Mesendoderm (in vitro differentiated cells): ENCODE measurements around the gene MEN1.

Experiments
- DNase-seq: peaks from one replicate; pipeline ENCODE4 v3.0.0; 2013
- H2AK5ac ChIP-seq: 2 replicates; pipeline ENCODE4 v1.6.1; 2013; ENCODE audit warnings: low read length, inconsistent platforms
- H2BK120ac ChIP-seq: 2 replicates; pipeline ENCODE4 v1.6.1; 2013; ENCODE audit warnings: low read depth, mild to moderate bottlenecking, low read length, moderate library complexity, mixed read lengths
- H2BK15ac ChIP-seq: replicated peaks from 2 replicates; pipeline ENCODE4 v1.6.1; 2013; ENCODE audit warnings: low read depth, mild to moderate bottlenecking, moderate library complexity
- H2BK5ac ChIP-seq: 2 replicates; pipeline ENCODE4 v1.6.1; 2013; ENCODE audit warnings: low read length, inconsistent platforms
- H3K18ac ChIP-seq: 2 replicates; pipeline ENCODE4 v1.6.1; 2013; ENCODE audit warnings: mild to moderate bottlenecking, low read length, mixed read lengths
- H3K23ac ChIP-seq: one replicate; pipeline ENCODE4 v1.6.1; 2013; ENCODE audit warnings: low read length
- H3K27ac ChIP-seq: 2 replicates; pipeline ENCODE4 v1.5.1; 2013; ENCODE audit warnings: low read depth, mild to moderate bottlenecking, inconsistent platforms, low read length, moderate library complexity
- H3K27me3 ChIP-seq: 2 replicates; pipeline ENCODE4 v1.6.1; 2013; ENCODE audit warnings: low read length, control low read depth, mild to moderate bottlenecking, inconsistent platforms; ENCODE audit not compliant: insufficient read depth, poor library complexity
- H3K36me3 ChIP-seq: 2 replicates; pipeline ENCODE4 v1.6.1; 2013; ENCODE audit warnings: low read length, inconsistent platforms; ENCODE audit not compliant: control insufficient read depth, insufficient read depth
- H3K4ac ChIP-seq: one replicate; pipeline ENCODE4 v1.6.1; 2013; ENCODE audit warnings: low read depth, mild to moderate bottlenecking, low read length, moderate library complexity
- H3K4me1 ChIP-seq: 2 replicates; pipeline ENCODE4 v1.6.1; 2013; ENCODE audit warnings: low read depth, low read length, inconsistent platforms; ENCODE audit not compliant: control insufficient read depth
- H3K4me2 ChIP-seq: 2 replicates; pipeline ENCODE4 v1.6.1; 2013; ENCODE audit warnings: low read length
- H3K4me3 ChIP-seq: 2 replicates; pipeline ENCODE4 v1.5.1; 2013; ENCODE audit warnings: mild to moderate bottlenecking, low read length
- H3K56ac ChIP-seq: one replicate; pipeline ENCODE4 v1.6.1; 2013; ENCODE audit warnings: low read length
- H3K79me1 ChIP-seq: 2 replicates; pipeline ENCODE4 v1.6.1; 2013; ENCODE audit warnings: low read length, inconsistent platforms
- H3K79me2 ChIP-seq: 2 replicates; pipeline ENCODE4 v1.6.1; 2013; ENCODE audit warnings: mild to moderate bottlenecking, low read length; ENCODE audit not compliant: control insufficient read depth, insufficient read depth
- H3K9ac ChIP-seq: 2 replicates; pipeline ENCODE4 v1.6.1; 2013; ENCODE audit warnings: low read length, inconsistent platforms
- H4K5ac ChIP-seq: one replicate; pipeline ENCODE4 v1.6.1; 2013; ENCODE audit warnings: low read length
- H4K8ac ChIP-seq: one replicate; pipeline ENCODE4 v1.6.1; 2013; ENCODE audit warnings: low read depth, mild to moderate bottlenecking, control low read depth, low read length, moderate library complexity
- WGBS: extraction: QIAGEN DNeasy Blood & Tissue Kit; methylation state at CpG from one replicate; pipeline ENCODE4 v1.1.7; 2013; ENCODE audit warnings: low lambda C conversion rate, missing lambda C conversion rate; ENCODE audit not compliant: insufficient coverage; ENCODE audit errors: extremely low coverage; 5-methylcytosine and 5-hydroxymethylcytosine counted together

MEN1 gene

DNA sequence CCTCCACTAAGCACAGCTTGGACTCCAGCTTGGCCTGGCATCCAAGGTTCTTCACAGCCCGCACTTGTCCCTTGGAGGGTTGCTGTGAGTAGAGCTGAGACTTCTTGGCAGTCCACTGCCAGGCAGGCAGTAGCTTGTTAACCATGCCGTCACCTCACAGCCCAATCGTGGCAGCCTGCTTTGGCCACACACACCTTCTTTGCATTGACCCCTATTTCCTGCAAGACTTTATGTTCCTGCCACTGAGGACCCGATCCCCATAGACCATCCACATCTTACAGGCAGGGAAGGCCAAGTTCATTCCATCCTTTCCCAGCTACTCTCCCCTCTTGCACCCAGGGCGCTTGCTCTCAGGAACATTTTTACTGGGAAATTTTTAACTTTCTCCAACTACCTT is 48.1 kb downstream of the MEN1 start:
- H3K9ac ChIP-seq = no peak overlapping the region

DNA sequence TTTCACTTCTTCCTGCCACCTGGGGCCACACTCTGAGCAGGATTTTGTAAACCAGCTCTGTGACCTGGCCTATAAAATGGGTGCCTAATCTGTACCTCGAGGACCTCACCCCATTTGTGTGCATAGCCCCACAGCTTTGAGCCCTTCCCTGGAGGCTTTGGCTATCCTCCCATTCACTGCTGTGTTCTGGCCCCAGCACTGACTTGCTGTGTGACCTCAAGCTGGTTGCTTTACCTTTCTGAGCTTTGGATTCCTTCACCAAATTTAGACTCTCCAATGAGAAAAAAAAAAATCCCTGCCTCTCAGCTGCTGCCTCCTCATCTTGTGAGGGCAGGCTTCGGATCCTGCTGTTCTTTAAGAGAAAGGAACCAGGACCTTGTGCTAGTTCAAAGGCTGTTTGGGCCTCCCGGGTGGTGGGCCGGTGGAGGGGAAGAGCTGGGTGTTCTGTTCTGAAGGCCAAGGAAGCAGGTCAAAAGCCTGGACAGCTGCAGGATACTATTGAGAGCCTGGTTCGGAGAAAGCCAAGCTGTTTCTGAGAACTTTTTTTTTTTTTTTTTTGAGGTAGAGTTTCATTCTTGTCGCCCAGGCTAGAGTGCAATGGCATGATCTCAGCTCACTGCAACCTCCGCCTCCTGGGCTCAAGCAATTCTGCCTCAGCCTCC is 49.5 kb downstream of the MEN1 start:
- Histone ChIP-seq H2BK15ac (no peak overlapping the region), H3K4me2 (no peak overlapping the region), H3K79me2 (no peaks in the 10 kb centered on the region), H2AK5ac (no peak overlapping the region), H4K8ac (no peak overlapping the region), H3K4ac (no peak overlapping the region), H3K27ac (no peak overlapping the region), H3K36me3 (peaks cover 17% of the 10 kb centered on the region), H2BK120ac (no peak overlapping the region), H3K18ac (no peak overlapping the region), H3K9ac (no peak overlapping the region), H2BK5ac (no peak overlapping the region), H3K27me3 (no peaks in the 10 kb centered on the region), H3K4me3 (no peak overlapping the region), H3K4me1 (peaks cover 4% of the 10 kb centered on the region), H3K56ac (no peak overlapping the region), H3K23ac (no peak overlapping the region), H3K79me1 (no peaks in the 10 kb centered on the region), H4K5ac (no peak overlapping the region)
- no CpG with 5 or more reads among the region's 7 CpGs for WGBS
- DNase-seq = no peak

More for the DNA sequence above, 48.1 kb downstream of the MEN1 start:
- H3K4me1 ChIP-seq = peaks cover 4% of the 10 kb centered on the region
- H3K79me1 ChIP-seq = peaks cover 7% of the 10 kb centered on the region
- H3K79me2 ChIP-seq = peaks cover 4% of the 10 kb centered on the region
- H3K56ac ChIP-seq = no peak overlapping the region
- no peak overlapping the region for H3K18ac ChIP-seq
- H4K8ac ChIP-seq = no peak overlapping the region
- H3K27ac ChIP-seq = no peak overlapping the region
- no peak for DNase-seq
- no peak overlapping the region for H2AK5ac ChIP-seq
- no peak overlapping the region for H2BK120ac ChIP-seq
- H3K23ac ChIP-seq = no peak overlapping the region
- H3K4me2 ChIP-seq = no peak overlapping the region
- no CpG with 5 or more reads among the region's 5 CpGs for WGBS
- H3K4ac ChIP-seq = no peak overlapping the region
- H2BK5ac ChIP-seq = no peak overlapping the region
- H4K5ac ChIP-seq = no peak overlapping the region
- no peak overlapping the region for H2BK15ac ChIP-seq
- peaks cover 24% of the 10 kb centered on the region for H3K36me3 ChIP-seq
- H3K4me3 ChIP-seq = no peak overlapping the region
- H3K27me3 ChIP-seq = no peaks in the 10 kb centered on the region

DNA sequence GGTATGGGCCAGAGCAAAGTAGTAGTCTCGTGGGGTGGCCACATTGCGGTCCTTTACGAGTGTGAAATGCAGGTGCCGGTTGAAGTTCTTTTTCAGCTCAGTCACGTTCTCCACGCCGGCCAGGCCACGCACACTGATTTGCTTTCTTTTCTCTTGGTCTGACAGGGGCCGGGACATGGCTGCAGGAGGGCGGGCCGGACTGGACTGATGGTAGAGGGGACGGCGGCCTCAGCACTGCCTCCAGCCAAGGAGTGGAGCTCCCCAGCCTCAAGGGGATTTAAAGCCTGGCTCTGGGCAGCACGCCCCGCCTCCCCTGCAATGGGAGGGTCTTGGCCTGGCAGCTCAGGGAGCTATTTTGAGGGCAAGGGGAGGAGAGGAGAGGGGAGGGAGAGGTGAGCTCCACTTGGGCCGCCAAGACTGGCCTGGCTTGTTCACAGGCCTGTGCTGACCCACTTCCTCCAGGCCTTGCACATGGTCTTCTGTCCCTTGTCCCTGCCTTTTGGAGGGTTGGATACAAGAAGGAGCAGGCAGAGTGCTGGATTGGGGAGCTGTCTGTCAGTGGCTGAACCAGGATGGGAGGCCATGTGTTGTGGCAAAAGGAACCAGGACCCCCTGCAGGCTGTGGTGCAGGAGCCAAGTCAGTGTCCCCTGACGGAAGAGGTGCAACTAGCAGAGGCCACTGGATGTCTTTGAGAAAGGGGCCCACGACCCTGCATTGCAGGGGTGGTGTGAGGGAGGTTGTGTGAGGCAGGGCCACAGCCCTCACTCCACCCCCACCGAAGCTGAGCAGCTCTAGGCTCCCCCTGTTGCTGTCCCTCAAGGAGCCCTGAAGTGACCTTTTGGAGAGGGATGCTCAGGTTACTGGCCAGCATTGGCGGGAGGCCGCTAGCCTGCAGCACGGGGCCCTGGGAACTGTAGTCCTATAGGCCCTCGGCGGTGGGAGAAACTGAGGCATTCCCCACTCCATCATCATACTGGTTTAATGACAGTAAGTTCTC is 50.3 kb downstream of the MEN1 start, which contains the start of gene PYGM:
TSS of gene PYGM (minus strand) at position 253 of the 998 bp plus-strand sequence. CDS start at position 177, 76 bp downstream.
- Histone ChIP-seq H4K5ac (no peak within 1 kb of the TSS), H3K4ac (no peak within 1 kb of the TSS), H3K27me3 (no peaks in the 10 kb centered on the region), H3K9ac (peak within 1 kb of the TSS; percentile 29), H3K79me1 (no peaks in the 10 kb centered on the region), H2BK5ac (no peak within 1 kb of the TSS), H3K18ac (no peak within 1 kb of the TSS), H3K36me3 (peaks cover 14% of the 10 kb centered on the region), H3K4me1 (peaks cover 4% of the 10 kb centered on the region), H3K4me3 (no peak within 1 kb of the TSS), H4K8ac (no peak within 1 kb of the TSS), H3K79me2 (no peaks in the 10 kb centered on the region), H2AK5ac (no peak within 1 kb of the TSS), H3K56ac (peak within 1 kb of the TSS; percentile 49), H2BK120ac (no peak within 1 kb of the TSS), H3K4me2 (no peak within 1 kb of the TSS), H3K27ac (no peak within 1 kb of the TSS), H3K23ac (no peak within 1 kb of the TSS), H2BK15ac (no peak within 1 kb of the TSS)
- WGBS = no CpG with 5 or more reads among the region's 24 CpGs
- DNase-seq = peak; percentile 90

DNA sequence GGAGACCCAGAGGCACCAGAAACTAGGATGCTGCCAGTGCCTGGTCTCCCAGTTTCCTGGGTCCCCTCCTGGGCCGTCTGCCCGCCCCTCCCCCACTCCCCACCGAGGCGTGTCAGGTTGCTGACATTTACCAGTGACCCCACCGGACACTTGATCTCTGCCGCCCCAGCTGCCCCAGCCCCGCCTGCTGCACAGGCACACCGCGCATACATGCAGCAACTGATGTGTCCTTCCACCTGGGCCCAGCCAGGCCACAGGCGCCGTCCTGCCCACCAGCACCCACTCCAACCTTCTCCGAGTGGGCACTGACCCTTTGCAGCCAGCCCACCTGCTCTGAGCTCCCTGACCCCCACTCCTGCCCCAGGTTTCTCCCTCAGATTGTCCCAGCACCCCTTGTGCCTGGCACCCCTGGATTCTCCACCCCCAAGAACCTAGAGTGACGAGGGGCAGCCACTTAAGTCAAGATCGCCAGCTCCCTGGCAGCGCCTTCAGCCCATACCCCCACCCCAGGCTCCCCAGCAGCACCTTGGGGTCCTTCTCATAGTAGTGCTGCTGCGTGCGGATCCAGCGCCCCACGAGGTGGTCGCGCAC is 51.1 kb downstream of the MEN1 start:
- H4K8ac ChIP-seq = no peak overlapping the region
- no peak overlapping the region for H3K9ac ChIP-seq
- H3K4me2 ChIP-seq = no peak overlapping the region
- H3K18ac ChIP-seq = no peak overlapping the region
- peak overlapping the region; percentile 49 for H3K56ac ChIP-seq
- H3K4me1 ChIP-seq = peaks cover 4% of the 10 kb centered on the region
- H2AK5ac ChIP-seq = no peak overlapping the region
- H3K27me3 ChIP-seq = no peaks in the 10 kb centered on the region
- no peaks in the 10 kb centered on the region for H3K79me1 ChIP-seq
- no peaks in the 10 kb centered on the region for H3K79me2 ChIP-seq
- no peak overlapping the region for H3K27ac ChIP-seq
- peaks cover 8% of the 10 kb centered on the region for H3K36me3 ChIP-seq
- no peak overlapping the region for H2BK15ac ChIP-seq
- no peak overlapping the region for H2BK5ac ChIP-seq
- DNase-seq = no peak
- no CpG with 5 or more reads among the region's 21 CpGs for WGBS
- H2BK120ac ChIP-seq = no peak overlapping the region
- H3K4ac ChIP-seq = no peak overlapping the region
- H4K5ac ChIP-seq = no peak overlapping the region
- H3K23ac ChIP-seq = no peak overlapping the region
- no peak overlapping the region for H3K4me3 ChIP-seq

DNA sequence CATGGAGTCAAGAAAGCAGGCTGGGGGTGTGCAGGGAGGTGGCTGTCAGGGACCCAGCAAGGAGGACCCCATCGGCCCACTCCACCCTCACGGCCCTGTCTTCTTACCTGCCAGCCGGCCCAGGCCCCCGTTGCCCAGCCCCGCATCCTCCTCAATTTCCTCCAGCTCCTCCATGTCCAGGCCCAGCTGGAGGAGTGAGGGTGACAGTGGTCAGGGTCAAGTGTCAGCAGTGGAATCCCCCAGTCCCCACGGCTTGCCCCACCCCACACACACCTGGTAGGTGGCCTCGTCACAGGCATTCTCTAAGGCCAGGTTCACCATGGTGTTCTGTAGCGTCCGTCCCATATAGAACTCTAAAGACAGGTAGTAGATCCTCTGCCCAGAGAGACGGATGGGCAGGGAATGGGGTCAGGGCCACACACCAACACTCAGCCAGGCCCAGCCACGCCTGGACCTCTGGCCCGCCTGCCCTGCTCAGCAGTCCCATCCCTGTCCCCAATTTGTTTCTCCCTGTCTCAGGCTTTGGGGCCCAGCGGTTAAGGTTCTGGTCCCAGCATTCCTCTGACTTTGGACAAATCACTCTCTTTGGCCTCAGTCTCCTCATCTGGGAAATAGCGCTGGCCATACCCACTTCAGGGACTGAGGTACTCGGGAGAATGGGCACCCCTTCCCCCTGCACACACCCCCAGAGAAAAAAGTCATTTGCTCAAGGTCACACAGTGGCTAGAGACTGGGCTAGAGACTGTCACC is 51.8 kb downstream of the MEN1 start:
- H3K9ac ChIP-seq = no peak overlapping the region
- H2BK5ac ChIP-seq = no peak overlapping the region
- H2AK5ac ChIP-seq = no peak overlapping the region
- no peak overlapping the region for H3K23ac ChIP-seq
- peaks cover 4% of the 10 kb centered on the region for H3K4me1 ChIP-seq
- no peaks in the 10 kb centered on the region for H3K79me2 ChIP-seq
- no CpG with 5 or more reads among the region's 15 CpGs for WGBS
- H3K36me3 ChIP-seq = peaks cover 5% of the 10 kb centered on the region
- no peak overlapping the region for H3K18ac ChIP-seq
- no peaks in the 10 kb centered on the region for H3K79me1 ChIP-seq
- no peak overlapping the region for H3K4ac ChIP-seq
- DNase-seq = no peak
- no peak overlapping the region for H2BK120ac ChIP-seq
- no peak overlapping the region for H4K5ac ChIP-seq
- no peak overlapping the region for H4K8ac ChIP-seq
- H3K27ac ChIP-seq = no peak overlapping the region
- no peak overlapping the region for H2BK15ac ChIP-seq
- H3K4me2 ChIP-seq = no peak overlapping the region
- no peak overlapping the region for H3K56ac ChIP-seq
- no peak overlapping the region for H3K4me3 ChIP-seq
- H3K27me3 ChIP-seq = no peaks in the 10 kb centered on the region
